Measurements from ENCODE around the gene JAM2. TPM values are rescaled to one million over a fixed set of nuclear protein-coding genes. Genes with fewer than 3 reads are reported as not detected.
"Not testable (repeated sequence)": the region's sequence is repeated elsewhere in the genome, so short reads cannot be mapped to it uniquely, and the experiment has no call there.

Gene JAM2
- total RNA-seq, 1 experiment from 2014 or later: 4.8 TPM

DNA sequence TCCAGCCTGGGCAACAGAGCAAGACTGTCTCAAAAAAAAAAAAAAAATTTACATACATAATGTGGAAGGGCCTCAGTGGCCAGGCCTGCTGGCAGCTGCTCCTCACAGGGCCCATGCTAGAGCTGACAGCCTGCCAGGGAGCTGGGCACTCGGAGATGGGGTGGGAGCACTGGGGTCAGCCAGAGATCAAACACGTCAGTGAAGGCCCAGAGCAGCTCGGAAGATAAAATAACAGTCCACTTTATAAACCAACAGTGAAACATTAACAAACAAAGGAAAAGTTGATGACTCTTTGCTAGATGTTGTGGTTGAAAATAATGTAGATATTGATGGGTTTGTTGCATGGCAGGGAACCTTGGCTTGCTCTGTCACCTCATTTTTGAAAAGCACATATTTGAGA, 52.9 kb downstream of the JAM2 start:
- TF ChIP-seq, protein P1, sequence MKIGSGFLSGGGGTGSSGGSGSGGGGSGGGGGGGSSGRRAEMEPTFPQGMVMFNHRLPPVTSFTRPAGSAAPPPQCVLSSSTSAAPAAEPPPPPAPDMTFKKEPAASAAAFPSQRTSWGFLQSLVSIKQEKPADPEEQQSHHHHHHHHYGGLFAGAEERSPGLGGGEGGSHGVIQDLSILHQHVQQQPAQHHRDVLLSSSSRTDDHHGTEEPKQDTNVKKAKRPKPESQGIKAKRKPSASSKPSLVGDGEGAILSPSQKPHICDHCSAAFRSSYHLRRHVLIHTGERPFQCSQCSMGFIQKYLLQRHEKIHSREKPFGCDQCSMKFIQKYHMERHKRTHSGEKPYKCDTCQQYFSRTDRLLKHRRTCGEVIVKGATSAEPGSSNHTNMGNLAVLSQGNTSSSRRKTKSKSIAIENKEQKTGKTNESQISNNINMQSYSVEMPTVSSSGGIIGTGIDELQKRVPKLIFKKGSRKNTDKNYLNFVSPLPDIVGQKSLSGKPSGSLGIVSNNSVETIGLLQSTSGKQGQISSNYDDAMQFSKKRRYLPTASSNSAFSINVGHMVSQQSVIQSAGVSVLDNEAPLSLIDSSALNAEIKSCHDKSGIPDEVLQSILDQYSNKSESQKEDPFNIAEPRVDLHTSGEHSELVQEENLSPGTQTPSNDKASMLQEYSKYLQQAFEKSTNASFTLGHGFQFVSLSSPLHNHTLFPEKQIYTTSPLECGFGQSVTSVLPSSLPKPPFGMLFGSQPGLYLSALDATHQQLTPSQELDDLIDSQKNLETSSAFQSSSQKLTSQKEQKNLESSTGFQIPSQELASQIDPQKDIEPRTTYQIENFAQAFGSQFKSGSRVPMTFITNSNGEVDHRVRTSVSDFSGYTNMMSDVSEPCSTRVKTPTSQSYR (CRISPR knock-in tag; IDR thresholded peaks at IDR 0.05): no peak
- TF ChIP-seq ZNF317 (CRISPR knock-in tag; IDR thresholded peaks at IDR 0.05; ENCODE audit: borderline replicate concordance, low read depth) (no peak), NFE2L1 (CRISPR knock-in tag; IDR thresholded peaks at IDR 0.05) (no peak), TCF7 (CRISPR knock-in tag; IDR thresholded peaks at IDR 0.05; ENCODE audit: low read depth) (no peak), ZNF416 (CRISPR knock-in tag; IDR thresholded peaks at IDR 0.05) (no peak), CREB1 (CRISPR knock-in tag; IDR thresholded peaks at IDR 0.05) (no peak), NFATC4 (CRISPR knock-in tag; IDR thresholded peaks at IDR 0.05) (no peak), SMAD3 (CRISPR knock-in tag; IDR thresholded peaks at IDR 0.05; ENCODE audit: borderline replicate concordance) (no peak), ZNF396 (CRISPR knock-in tag; IDR thresholded peaks at IDR 0.05; ENCODE audit: borderline replicate concordance) (no peak), FOXK1 (CRISPR knock-in tag; IDR thresholded peaks at IDR 0.05) (no peak), OVOL2 (CRISPR knock-in tag; IDR thresholded peaks at IDR 0.05; ENCODE audit: borderline replicate concordance) (no peak)
- TF ChIP-seq, protein P2, sequence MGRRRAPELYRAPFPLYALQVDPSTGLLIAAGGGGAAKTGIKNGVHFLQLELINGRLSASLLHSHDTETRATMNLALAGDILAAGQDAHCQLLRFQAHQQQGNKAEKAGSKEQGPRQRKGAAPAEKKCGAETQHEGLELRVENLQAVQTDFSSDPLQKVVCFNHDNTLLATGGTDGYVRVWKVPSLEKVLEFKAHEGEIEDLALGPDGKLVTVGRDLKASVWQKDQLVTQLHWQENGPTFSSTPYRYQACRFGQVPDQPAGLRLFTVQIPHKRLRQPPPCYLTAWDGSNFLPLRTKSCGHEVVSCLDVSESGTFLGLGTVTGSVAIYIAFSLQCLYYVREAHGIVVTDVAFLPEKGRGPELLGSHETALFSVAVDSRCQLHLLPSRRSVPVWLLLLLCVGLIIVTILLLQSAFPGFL (CRISPR knock-in tag; IDR thresholded peaks at IDR 0.05; ENCODE audit: borderline replicate concordance): no peak
- TF ChIP-seq, protein P3, sequence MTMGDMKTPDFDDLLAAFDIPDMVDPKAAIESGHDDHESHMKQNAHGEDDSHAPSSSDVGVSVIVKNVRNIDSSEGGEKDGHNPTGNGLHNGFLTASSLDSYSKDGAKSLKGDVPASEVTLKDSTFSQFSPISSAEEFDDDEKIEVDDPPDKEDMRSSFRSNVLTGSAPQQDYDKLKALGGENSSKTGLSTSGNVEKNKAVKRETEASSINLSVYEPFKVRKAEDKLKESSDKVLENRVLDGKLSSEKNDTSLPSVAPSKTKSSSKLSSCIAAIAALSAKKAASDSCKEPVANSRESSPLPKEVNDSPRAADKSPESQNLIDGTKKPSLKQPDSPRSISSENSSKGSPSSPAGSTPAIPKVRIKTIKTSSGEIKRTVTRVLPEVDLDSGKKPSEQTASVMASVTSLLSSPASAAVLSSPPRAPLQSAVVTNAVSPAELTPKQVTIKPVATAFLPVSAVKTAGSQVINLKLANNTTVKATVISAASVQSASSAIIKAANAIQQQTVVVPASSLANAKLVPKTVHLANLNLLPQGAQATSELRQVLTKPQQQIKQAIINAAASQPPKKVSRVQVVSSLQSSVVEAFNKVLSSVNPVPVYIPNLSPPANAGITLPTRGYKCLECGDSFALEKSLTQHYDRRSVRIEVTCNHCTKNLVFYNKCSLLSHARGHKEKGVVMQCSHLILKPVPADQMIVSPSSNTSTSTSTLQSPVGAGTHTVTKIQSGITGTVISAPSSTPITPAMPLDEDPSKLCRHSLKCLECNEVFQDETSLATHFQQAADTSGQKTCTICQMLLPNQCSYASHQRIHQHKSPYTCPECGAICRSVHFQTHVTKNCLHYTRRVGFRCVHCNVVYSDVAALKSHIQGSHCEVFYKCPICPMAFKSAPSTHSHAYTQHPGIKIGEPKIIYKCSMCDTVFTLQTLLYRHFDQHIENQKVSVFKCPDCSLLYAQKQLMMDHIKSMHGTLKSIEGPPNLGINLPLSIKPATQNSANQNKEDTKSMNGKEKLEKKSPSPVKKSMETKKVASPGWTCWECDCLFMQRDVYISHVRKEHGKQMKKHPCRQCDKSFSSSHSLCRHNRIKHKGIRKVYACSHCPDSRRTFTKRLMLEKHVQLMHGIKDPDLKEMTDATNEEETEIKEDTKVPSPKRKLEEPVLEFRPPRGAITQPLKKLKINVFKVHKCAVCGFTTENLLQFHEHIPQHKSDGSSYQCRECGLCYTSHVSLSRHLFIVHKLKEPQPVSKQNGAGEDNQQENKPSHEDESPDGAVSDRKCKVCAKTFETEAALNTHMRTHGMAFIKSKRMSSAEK (CRISPR knock-in tag; IDR thresholded peaks at IDR 0.05; ENCODE audit: borderline replicate concordance): no peak
- TF ChIP-seq, protein P4, sequence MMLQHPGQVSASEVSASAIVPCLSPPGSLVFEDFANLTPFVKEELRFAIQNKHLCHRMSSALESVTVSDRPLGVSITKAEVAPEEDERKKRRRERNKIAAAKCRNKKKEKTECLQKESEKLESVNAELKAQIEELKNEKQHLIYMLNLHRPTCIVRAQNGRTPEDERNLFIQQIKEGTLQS (CRISPR knock-in tag; conservative IDR thresholded peaks at IDR 0.05): no peak
- TF ChIP-seq, protein P5, sequence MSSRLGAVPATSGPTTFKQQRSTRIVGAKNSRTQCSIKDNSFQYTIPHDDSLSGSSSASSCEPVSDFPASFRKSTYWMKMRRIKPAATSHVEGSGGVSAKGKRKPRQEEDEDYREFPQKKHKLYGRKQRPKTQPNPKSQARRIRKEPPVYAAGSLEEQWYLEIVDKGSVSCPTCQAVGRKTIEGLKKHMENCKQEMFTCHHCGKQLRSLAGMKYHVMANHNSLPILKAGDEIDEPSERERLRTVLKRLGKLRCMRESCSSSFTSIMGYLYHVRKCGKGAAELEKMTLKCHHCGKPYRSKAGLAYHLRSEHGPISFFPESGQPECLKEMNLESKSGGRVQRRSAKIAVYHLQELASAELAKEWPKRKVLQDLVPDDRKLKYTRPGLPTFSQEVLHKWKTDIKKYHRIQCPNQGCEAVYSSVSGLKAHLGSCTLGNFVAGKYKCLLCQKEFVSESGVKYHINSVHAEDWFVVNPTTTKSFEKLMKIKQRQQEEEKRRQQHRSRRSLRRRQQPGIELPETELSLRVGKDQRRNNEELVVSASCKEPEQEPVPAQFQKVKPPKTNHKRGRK (CRISPR knock-in tag; IDR thresholded peaks at IDR 0.05; ENCODE audit: borderline replicate concordance): no peak
- Mint-ChIP-seq H3K4me3 (no peak overlapping the region), H3K27me3 (ENCODE audit: low read depth) (no peaks in the 10 kb centered on the region; the same call in 1 of the 2 replicates), H3K4me1 (no peaks in the 10 kb centered on the region), H3K9me3 (peaks cover 3% of the 10 kb centered on the region), H3K27ac (no peak overlapping the region), H3K36me3 (peaks cover 10% of the 10 kb centered on the region)
- ChIA-PET CTCF (interaction anchor here (1.1 kb wide), 1 partner anchor 16 kb away, joined by 3 read pairs; no protein-coding TSS in a partner anchor), POLR2A (no interaction called here)
- ATAC-seq (no peak), DNase-seq (ENCODE audit: low spot score) (no peak)

DNA sequence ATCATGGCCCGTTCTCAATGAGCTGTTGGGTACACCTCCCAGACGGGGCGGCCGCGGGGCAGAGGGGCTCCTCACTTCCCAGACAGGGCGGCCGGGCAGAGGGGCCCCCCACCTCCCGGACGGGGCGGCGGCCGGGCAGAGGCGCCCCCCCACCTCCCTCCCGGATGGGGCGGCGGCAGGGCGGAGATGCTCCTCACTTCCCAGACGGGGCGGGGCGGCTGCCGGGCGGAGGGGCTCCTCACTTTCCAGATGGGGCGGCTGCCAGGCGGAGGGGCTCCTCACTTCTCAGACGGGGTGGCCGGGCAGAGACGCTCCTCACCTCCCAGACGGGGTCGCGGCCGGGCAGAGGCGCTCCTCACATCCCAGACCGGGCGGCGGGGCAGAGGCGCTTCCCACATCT, 56.4 kb downstream of the JAM2 start:
- CTCF ChIA-PET; POLR2A ChIA-PET; H3K4me1 Mint-ChIP-seq; H3K4me3 Mint-ChIP-seq; H3K27me3 Mint-ChIP-seq (ENCODE audit: low read depth); ATAC-seq; DNase-seq (ENCODE audit: low spot score); H3K27ac Mint-ChIP-seq: not testable (repeated sequence)
- Mint-ChIP-seq H3K9me3 (peaks cover 14% of the 10 kb centered on the region), H3K36me3 (peaks cover 15% of the 10 kb centered on the region)

All from WTC11 (cell line).